ENCODE data around the gene ZKSCAN4.

ZKSCAN4 gene

DNA sequence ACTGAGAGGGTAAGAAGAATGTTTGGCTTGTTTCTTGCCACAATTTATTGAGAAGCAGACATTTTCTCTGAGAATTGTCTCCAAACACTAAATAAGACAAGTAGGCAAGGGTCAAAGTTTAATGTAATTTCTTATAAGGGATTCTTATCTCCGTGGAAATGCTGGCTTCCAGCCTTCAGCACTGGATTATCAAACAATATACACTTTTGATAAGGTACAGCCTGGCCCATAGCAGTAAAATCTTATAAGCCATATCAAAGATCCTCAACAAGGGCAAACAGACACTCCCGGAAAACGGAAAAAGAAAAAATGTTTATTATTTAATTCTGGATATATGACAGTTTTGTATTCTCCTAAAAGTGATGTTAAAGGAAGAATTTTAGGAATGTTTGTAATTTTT, 45.5 kb downstream of the ZKSCAN4 start:
- H3K27ac ChIP-seq (ENCODE audit: low read depth, low read length): no peak overlapping the region
- no peak overlapping the region for H3K9ac ChIP-seq (ENCODE audit: low read length)
- H3K36me3 ChIP-seq (ENCODE audit: insufficient read depth, low read length): no peaks in the 10 kb centered on the region
- H3K27me3 ChIP-seq (ENCODE audit: control insufficient read depth in 1 of 2, insufficient read depth in 2 of 2, low read length in 2 of 2): peaks cover 41 to 46% of the 10 kb centered on the region in 2 donors
- no peaks in the 10 kb centered on the region for H3K4me1 ChIP-seq (ENCODE audit: insufficient read depth, low read length)
- H3K9me3 ChIP-seq (ENCODE audit: low read length): peaks cover 10% of the 10 kb centered on the region
- H3K4me3 ChIP-seq (ENCODE audit: low read depth in 1 of 2, low read length in 2 of 2): no peak overlapping the region

DNA sequence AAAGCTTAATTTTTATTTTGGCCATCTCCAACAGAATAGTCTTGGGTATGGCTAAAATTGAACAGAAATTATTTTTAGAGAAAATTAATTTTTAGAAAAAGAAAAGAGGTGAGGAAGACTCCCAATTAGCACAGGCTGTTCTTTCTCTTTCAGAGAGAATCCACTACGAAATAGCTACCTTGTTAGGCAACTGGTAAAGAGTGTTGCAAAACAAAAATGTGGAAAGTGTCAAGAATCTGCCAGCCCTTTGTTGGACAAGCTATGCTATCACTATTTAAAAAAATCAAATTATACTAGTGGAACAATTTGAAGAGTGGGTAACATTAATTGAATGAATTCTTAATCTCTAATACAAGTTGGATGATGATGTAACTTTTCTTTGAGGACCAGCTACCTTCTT, 46.2 kb downstream of the ZKSCAN4 start:
- Histone ChIP-seq H3K36me3 (ENCODE audit: insufficient read depth, low read length) (no peaks in the 10 kb centered on the region), H3K4me1 (ENCODE audit: insufficient read depth, low read length) (no peaks in the 10 kb centered on the region), H3K9me3 (ENCODE audit: low read length) (peaks cover 10% of the 10 kb centered on the region), H3K9ac (ENCODE audit: low read length) (no peak overlapping the region), H3K27me3 (ENCODE audit: control insufficient read depth in 1 of 2, insufficient read depth in 2 of 2, low read length in 2 of 2) (peaks cover 39 to 40% of the 10 kb centered on the region in 2 donors), H3K27ac (ENCODE audit: low read depth, low read length) (no peak overlapping the region), H3K4me3 (ENCODE audit: low read depth in 1 of 2, low read length in 2 of 2) (no peak overlapping the region)

DNA sequence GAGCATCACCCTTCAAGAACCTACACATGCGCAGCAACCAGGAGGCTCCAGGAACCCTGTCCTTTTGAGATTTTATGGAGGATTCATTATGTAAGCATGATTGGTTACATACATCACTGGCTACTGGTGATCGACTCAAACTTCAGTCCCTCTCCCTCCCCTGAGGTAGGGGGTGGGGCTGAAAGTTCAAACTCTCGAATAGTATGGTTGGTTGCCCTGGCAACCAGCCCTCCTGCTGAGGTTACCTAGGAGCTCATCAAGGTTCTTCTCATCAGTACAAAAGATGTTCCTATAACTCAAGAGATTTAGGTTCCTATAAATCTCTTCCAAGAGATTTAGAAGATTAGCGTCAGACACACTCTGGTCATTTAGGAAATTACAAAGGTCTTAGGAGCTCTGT, 48.9 kb downstream of the ZKSCAN4 start:
- Histone ChIP-seq H3K27me3 (ENCODE audit: control insufficient read depth in 1 of 2, insufficient read depth in 2 of 2, low read length in 2 of 2) (peaks cover 14 to 20% of the 10 kb centered on the region in 2 donors), H3K27ac (ENCODE audit: low read depth, low read length) (no peak overlapping the region), H3K4me1 (ENCODE audit: insufficient read depth, low read length) (no peaks in the 10 kb centered on the region), H3K36me3 (ENCODE audit: insufficient read depth, low read length) (no peaks in the 10 kb centered on the region), H3K4me3 (ENCODE audit: low read depth in 1 of 2, low read length in 2 of 2) (no peak overlapping the region), H3K9me3 (ENCODE audit: low read length) (peaks cover 16% of the 10 kb centered on the region), H3K9ac (ENCODE audit: low read length) (no peak overlapping the region)

DNA sequence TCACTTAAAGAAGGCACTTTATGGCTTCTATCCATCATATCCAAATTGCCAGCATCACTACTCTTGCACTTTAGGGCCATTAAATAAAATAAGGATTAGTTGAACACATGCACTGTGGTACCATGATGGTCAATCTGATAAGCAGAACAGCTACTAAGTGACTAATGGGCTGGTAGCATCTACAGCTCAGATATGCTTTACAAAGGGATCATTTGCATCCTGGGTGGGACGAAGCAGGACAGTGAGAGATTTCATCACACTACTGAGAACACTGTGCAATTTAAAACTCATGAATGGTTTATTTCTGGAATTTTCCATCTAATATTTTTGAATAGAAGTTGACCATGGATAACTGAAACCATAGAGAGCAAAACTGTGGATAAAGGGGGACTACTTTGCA, 52.0 kb downstream of the ZKSCAN4 start:
- H3K9me3 ChIP-seq (ENCODE audit: low read length): peaks cover 6% of the 10 kb centered on the region
- no peaks in the 10 kb centered on the region for H3K36me3 ChIP-seq (ENCODE audit: insufficient read depth, low read length)
- no peaks in the 10 kb centered on the region for H3K27me3 ChIP-seq (ENCODE audit: control insufficient read depth in 1 of 2, insufficient read depth in 2 of 2, low read length in 2 of 2)
- no peak overlapping the region for H3K4me3 ChIP-seq (ENCODE audit: low read depth in 1 of 2, low read length in 2 of 2)
- no peak overlapping the region for H3K27ac ChIP-seq (ENCODE audit: low read depth, low read length)
- H3K9ac ChIP-seq (ENCODE audit: low read length): no peak overlapping the region
- H3K4me1 ChIP-seq (ENCODE audit: insufficient read depth, low read length): no peaks in the 10 kb centered on the region

Data from muscle layer of colon (tissue), 2 donors.